Middle frontal gyrus (tissue), 1 donor: ENCODE data around the gene SMAD3.
"Not testable (repeated sequence)": the region's sequence is repeated elsewhere in the genome, so short reads cannot be mapped to it uniquely, and the experiment has no call there.

Experiments
- DNase-seq: peaks from one replicate; pipeline ENCODE4 v3.0.0-alpha.2; 2015; ENCODE audit warnings: low spot score; ENCODE audit errors: extremely low spot score

SMAD3 gene

GRCh38 chr15:67065531-67066005 lies at the start of gene SMAD3:
Gene SMAD3, plus strand, starts transcription at chr15:67065602. Its CDS starts 553 bp downstream, at chr15:67066155.
- peak; percentile 43 for DNase-seq

GRCh38 chr15:67017311-67017710 lies 48.1 kb upstream of the SMAD3 start:
- no peak for DNase-seq

- no peak for DNase-seq
Observed at GRCh38 chr15:67018026-67018425, 47.4 kb upstream of the SMAD3 start.

- DNase-seq: no peak
Observed at GRCh38 chr15:67018441-67018840, 47.0 kb upstream of the SMAD3 start.

- no peak for DNase-seq
Observed at GRCh38 chr15:67019069-67019468, 46.3 kb upstream of the SMAD3 start.

GRCh38 chr15:67019884-67020520 lies 45.4 kb upstream of the SMAD3 start:
- DNase-seq: no peak

GRCh38 chr15:67020668-67021067 lies 44.7 kb upstream of the SMAD3 start:
- not testable (repeated sequence) for DNase-seq

GRCh38 chr15:67021455-67021854 lies 43.9 kb upstream of the SMAD3 start:
- DNase-seq: no peak

- no peak for DNase-seq
Observed at GRCh38 chr15:67022587-67023105, 42.8 kb upstream of the SMAD3 start.

GRCh38 chr15:67023517-67024313 lies 41.7 kb upstream of the SMAD3 start:
- DNase-seq: no peak

GRCh38 chr15:67024314-67024997 lies 40.9 kb upstream of the SMAD3 start:
- peak; percentile 78 for DNase-seq

- DNase-seq: no peak
Observed at GRCh38 chr15:67024998-67025368, 40.4 kb upstream of the SMAD3 start.

- no peak for DNase-seq
Observed at GRCh38 chr15:67025719-67026609, 39.4 kb upstream of the SMAD3 start.

- no peak for DNase-seq
Observed at GRCh38 chr15:67026610-67026967, 38.8 kb upstream of the SMAD3 start.

- not testable (repeated sequence) for DNase-seq
Observed at GRCh38 chr15:67028440-67028839, 37.0 kb upstream of the SMAD3 start.

GRCh38 chr15:67030036-67030762 lies 35.2 kb upstream of the SMAD3 start:
- no peak for DNase-seq

GRCh38 chr15:67031331-67031730 lies 34.1 kb upstream of the SMAD3 start:
- no peak for DNase-seq

- DNase-seq: no peak
Observed at GRCh38 chr15:67032608-67033007, 32.8 kb upstream of the SMAD3 start.

GRCh38 chr15:67033012-67033411 lies 32.4 kb upstream of the SMAD3 start:
- no peak for DNase-seq

- no peak for DNase-seq
Observed at GRCh38 chr15:67033571-67034044, 31.8 kb upstream of the SMAD3 start.
